Left ventricle myocardium inferior (tissue), 1 donor: ENCODE results near the gene ELP5. TPM values are rescaled to one million over a fixed set of nuclear protein-coding genes. Genes with fewer than 3 reads are reported as not detected.

Experiments
- DNase-seq: peaks from one replicate; pipeline ENCODE4 v3.0.0-alpha.2; 2020
- H3K27ac ChIP-seq: fragments of 200-600 bp; replicated peaks from 2 replicates; pipeline ENCODE4 v1.8.0; 2021
- H3K27me3 ChIP-seq: fragments of 200-600 bp; 2 replicates; pipeline ENCODE4 v1.8.0; 2021; ENCODE audit warnings: low read depth
- H3K36me3 ChIP-seq: fragments of 200-600 bp; 2 replicates; pipeline ENCODE4 v1.8.0; 2021
- H3K4me1 ChIP-seq: fragments of 200-600 bp; 2 replicates; pipeline ENCODE4 v1.8.0; 2021
- H3K4me3 ChIP-seq: fragments of 200-600 bp; 2 replicates; pipeline ENCODE4 v1.8.0; 2021; ENCODE audit warnings: mild to moderate bottlenecking, moderate library complexity
- H3K9me3 ChIP-seq: fragments of 200-600 bp; replicated peaks from 2 replicates; pipeline ENCODE4 v1.8.0; 2021
- CTCF ChIP-seq: fragments of 200-600 bp; IDR thresholded peaks from 2 replicates; pipeline ENCODE4 v1.8.0; 2021; ENCODE audit warnings: antibody characterized with exemption, mild to moderate bottlenecking, borderline replicate concordance
- intact Hi-C: fragments of 100-400 bp; cut with micrococcal nuclease; formaldehyde crosslinking; loops from one replicate; pipeline ENCODE4 v1.11.0; 2022
- total RNA-seq: library from RNA; stranded (reverse); fragmentation: NEBNext Ultra II Directional; extraction: Animal tissue kit (Norgen Biotek cat#: 25700); gene quantifications from one replicate; pipeline ENCODE4 v1.2.1, GENCODE V29; 2021
- donor health status: DM: no; HTN: yes; CAD: no; lungs with severe emphysema.

Gene ELP5
- total RNA-seq, 1 donor from 2014 or later = 62.5 TPM

GRCh38 chr17:7285679-7286078, 33.7 kb downstream of the ELP5 start:
- intact Hi-C loops = no loop called here
- no peak for DNase-seq
- peaks cover 73% of the 10 kb centered on the region for H3K4me1 ChIP-seq
- H3K4me3 ChIP-seq = no peak overlapping the region
- H3K27me3 ChIP-seq = peaks cover 64% of the 10 kb centered on the region
- H3K36me3 ChIP-seq = peaks cover 34% of the 10 kb centered on the region
- peak overlapping the region; percentile 95 for H3K27ac ChIP-seq
- no peaks in the 10 kb centered on the region for H3K9me3 ChIP-seq
- no peak for TF ChIP-seq CTCF

DNA sequence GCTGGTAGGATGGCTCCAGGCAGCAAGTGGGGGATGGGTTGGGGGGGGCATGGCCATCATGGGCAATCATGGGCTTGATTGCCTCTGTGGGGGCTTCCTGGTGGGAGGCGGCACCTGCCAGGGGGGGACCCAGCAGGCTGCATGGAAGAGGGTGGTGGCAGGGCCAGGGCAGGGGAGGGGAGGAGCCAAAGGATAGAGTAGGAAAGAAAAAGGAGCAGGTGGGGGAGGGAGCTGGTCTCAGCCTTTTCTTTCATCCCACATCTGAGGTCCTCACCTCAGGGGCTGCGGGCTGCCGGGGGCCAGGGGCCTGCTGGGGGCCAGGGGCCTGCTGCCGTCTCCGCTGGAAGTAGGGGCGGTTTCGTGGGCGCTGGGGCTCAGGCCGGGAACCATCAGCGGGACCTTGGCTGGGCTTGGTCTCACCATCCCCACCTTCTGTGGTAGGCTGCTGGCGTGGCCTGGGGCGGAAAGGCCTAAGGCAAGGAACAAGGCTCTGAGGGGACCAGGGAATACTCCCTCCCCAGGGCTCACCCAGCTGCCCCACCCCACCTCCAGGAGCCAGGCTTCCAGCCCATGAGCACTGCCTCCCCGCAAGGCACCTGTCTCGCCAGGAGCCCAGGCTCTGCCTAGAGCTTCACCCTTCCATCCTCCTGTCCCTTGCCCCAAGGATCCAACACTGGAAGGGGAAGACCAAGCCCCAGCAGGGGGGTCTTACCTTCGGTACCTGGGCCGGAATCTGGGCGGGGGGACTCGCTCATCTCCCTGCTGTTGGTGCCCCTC, 37.4 kb downstream of the ELP5 start:
- H3K36me3 ChIP-seq = peaks cover 23% of the 10 kb centered on the region
- TF ChIP-seq CTCF = no peak
- peaks cover 71% of the 10 kb centered on the region for H3K27me3 ChIP-seq
- H3K9me3 ChIP-seq = no peaks in the 10 kb centered on the region
- peaks cover 74% of the 10 kb centered on the region for H3K4me1 ChIP-seq
- intact Hi-C loops = no loop called here
- peak overlapping the region; percentile 67 for H3K27ac ChIP-seq
- DNase-seq = no peak
- H3K4me3 ChIP-seq = no peak overlapping the region

- Histone ChIP-seq H3K27ac (peak overlapping the region; percentile 67), H3K4me1 (peaks cover 74% of the 10 kb centered on the region), H3K27me3 (peaks cover 71% of the 10 kb centered on the region), H3K36me3 (peaks cover 16% of the 10 kb centered on the region), H3K4me3 (no peak overlapping the region), H3K9me3 (no peaks in the 10 kb centered on the region)
- no peak for DNase-seq
- intact Hi-C loops = no loop called here
- no peak for TF ChIP-seq CTCF
Observed at GRCh38 chr17:7290166-7290565, 38.2 kb downstream of the ELP5 start.

GRCh38 chr17:7290685-7291084, 38.7 kb downstream of the ELP5 start:
- intact Hi-C loops = no loop called here
- no peak for TF ChIP-seq CTCF
- no peaks in the 10 kb centered on the region for H3K9me3 ChIP-seq
- peaks cover 76% of the 10 kb centered on the region for H3K27me3 ChIP-seq
- H3K4me3 ChIP-seq = no peak overlapping the region
- peaks cover 74% of the 10 kb centered on the region for H3K4me1 ChIP-seq
- DNase-seq = no peak
- peak overlapping the region; percentile 67 for H3K27ac ChIP-seq
- H3K36me3 ChIP-seq = peaks cover 11% of the 10 kb centered on the region

GRCh38 chr17:7292194-7292593, 40.2 kb downstream of the ELP5 start:
- no peak overlapping the region for H3K4me3 ChIP-seq
- intact Hi-C loops = no loop called here
- peak overlapping the region; percentile 67 for H3K27ac ChIP-seq

More at GRCh38 chr17:7292194-7292593, 40.2 kb downstream of the ELP5 start:
- no peak for TF ChIP-seq CTCF
- Histone ChIP-seq H3K27me3 (peaks cover 77% of the 10 kb centered on the region), H3K4me1 (peaks cover 79% of the 10 kb centered on the region), H3K36me3 (no peaks in the 10 kb centered on the region), H3K9me3 (no peaks in the 10 kb centered on the region)
- DNase-seq = no peak
